OCI-LY3 (cell line): ENCODE measurements around the gene PSENEN.

Experiments
- EZH2phosphoT487 ChIP-seq: fragments of 200-600 bp; shearing (Covaris generic); IDR thresholded peaks from 2 replicates; pipeline ENCODE4 v1.6.1; 2018; ENCODE audit warnings: antibody characterized with exemption, mixed run types, low read depth
- TF ChIP-seq, protein P1 (sequence below): fragments of 200-600, 300-600 bp; sonication (generic); IDR thresholded peaks from 2 replicates; pipeline ENCODE4 v1.5.1; 2014; ENCODE audit warnings: antibody characterized with exemption, low read length, low read depth

DNA sequence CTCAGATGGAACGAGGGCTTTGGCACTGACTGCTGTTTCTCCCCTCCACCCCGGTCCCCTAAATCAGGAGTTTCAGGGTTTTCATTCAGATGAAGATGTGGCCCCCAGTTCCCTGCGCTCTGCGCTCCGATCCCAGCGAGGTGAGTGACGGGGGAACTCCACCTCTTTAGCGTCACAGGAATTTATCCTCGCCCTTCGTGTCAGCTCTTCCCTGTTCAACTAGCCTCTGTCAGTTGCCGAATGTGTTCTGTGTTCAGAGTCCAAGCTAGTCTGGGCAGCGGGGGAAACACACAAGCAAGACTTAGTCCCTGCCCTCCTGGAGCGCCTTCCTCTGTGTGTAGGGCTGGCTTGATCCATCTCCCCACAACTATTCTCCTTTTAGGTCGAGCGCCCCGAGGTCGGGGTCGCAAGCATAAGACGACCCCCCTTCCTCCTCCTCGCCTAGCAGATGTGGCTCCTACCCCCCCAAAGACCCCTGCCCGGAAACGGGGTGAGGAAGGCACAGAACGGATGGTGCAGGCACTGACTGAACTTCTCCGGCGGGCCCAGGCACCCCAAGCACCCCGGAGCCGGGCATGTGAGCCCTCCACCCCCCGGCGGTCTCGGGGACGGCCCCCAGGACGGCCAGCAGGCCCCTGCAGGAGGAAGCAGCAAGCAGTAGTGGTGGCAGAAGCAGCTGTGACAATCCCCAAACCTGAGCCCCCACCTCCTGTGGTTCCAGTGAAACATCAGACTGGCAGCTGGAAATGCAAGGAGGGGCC, 25.9 kb upstream of the PSENEN start:
- TF ChIP-seq, protein P1, sequence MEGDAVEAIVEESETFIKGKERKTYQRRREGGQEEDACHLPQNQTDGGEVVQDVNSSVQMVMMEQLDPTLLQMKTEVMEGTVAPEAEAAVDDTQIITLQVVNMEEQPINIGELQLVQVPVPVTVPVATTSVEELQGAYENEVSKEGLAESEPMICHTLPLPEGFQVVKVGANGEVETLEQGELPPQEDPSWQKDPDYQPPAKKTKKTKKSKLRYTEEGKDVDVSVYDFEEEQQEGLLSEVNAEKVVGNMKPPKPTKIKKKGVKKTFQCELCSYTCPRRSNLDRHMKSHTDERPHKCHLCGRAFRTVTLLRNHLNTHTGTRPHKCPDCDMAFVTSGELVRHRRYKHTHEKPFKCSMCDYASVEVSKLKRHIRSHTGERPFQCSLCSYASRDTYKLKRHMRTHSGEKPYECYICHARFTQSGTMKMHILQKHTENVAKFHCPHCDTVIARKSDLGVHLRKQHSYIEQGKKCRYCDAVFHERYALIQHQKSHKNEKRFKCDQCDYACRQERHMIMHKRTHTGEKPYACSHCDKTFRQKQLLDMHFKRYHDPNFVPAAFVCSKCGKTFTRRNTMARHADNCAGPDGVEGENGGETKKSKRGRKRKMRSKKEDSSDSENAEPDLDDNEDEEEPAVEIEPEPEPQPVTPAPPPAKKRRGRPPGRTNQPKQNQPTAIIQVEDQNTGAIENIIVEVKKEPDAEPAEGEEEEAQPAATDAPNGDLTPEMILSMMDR = no peak
- no peak for TF ChIP-seq EZH2phosphoT487
